ENCODE results near the gene GFRA3. TPM values are rescaled to one million over a fixed set of nuclear protein-coding genes. Genes with fewer than 3 reads are reported as not detected.
"Not testable (repeated sequence)": the region's sequence is repeated elsewhere in the genome, so short reads cannot be mapped to it uniquely, and the experiment has no call there.

GFRA3 gene
- total RNA-seq, 2 donors from 2014 or later: not detected

- Mint-ChIP-seq H3K36me3 (ENCODE audit: low read depth) (no peaks in the 10 kb centered on the region), H3K27ac (no peak overlapping the region), H3K4me3 (no peak overlapping the region), H3K27me3 (peaks cover 27% of the 10 kb centered on the region), H3K4me1 (peaks cover 4% of the 10 kb centered on the region), H3K9me3 (no peaks in the 10 kb centered on the region)
- ATAC-seq (replicated peaks): no peak
These were observed 1.7 kb downstream of the GFRA3 start for GRCh38 chr5:138272681-138273080.

- no peak for ATAC-seq (replicated peaks)
These were observed 3.1 kb downstream of the GFRA3 start for GRCh38 chr5:138271281-138271680.

GRCh38 chr5:138264183-138264582 is 10.2 kb downstream of the GFRA3 start:
- Mint-ChIP-seq H3K4me1 (no peaks in the 10 kb centered on the region), H3K36me3 (ENCODE audit: low read depth) (no peaks in the 10 kb centered on the region), H3K27ac (no peak overlapping the region), H3K27me3 (peaks cover 14% of the 10 kb centered on the region), H3K9me3 (no peaks in the 10 kb centered on the region), H3K4me3 (no peak overlapping the region)
- ATAC-seq (replicated peaks): no peak

More at GRCh38 chr5:138271281-138271680, 3.1 kb downstream of the GFRA3 start:
- Mint-ChIP-seq H3K27me3 (peaks cover 30% of the 10 kb centered on the region), H3K36me3 (ENCODE audit: low read depth) (no peaks in the 10 kb centered on the region), H3K27ac (no peak overlapping the region), H3K9me3 (no peaks in the 10 kb centered on the region), H3K4me1 (peaks cover 4% of the 10 kb centered on the region), H3K4me3 (no peak overlapping the region)

GRCh38 chr5:138263581-138263980 is 10.8 kb downstream of the GFRA3 start:
- no peaks in the 10 kb centered on the region for H3K4me1 Mint-ChIP-seq
- H3K9me3 Mint-ChIP-seq: no peaks in the 10 kb centered on the region
- peak; percentile 62 for ATAC-seq (replicated peaks)
- H3K4me3 Mint-ChIP-seq: no peak overlapping the region
- H3K36me3 Mint-ChIP-seq (ENCODE audit: low read depth): no peaks in the 10 kb centered on the region
- peaks cover 16% of the 10 kb centered on the region for H3K27me3 Mint-ChIP-seq
- H3K27ac Mint-ChIP-seq: no peak overlapping the region

- Mint-ChIP-seq H3K27ac (no peak overlapping the region), H3K4me3 (no peak overlapping the region), H3K4me1 (no peaks in the 10 kb centered on the region), H3K9me3 (no peaks in the 10 kb centered on the region), H3K36me3 (ENCODE audit: low read depth) (no peaks in the 10 kb centered on the region), H3K27me3 (peaks cover 5% of the 10 kb centered on the region)
- ATAC-seq (replicated peaks): no peak
These were observed 15.6 kb downstream of the GFRA3 start for GRCh38 chr5:138258704-138259292.

- Mint-ChIP-seq H3K27ac (no peak overlapping the region), H3K36me3 (ENCODE audit: low read depth) (no peaks in the 10 kb centered on the region), H3K27me3 (peaks cover 5% of the 10 kb centered on the region), H3K9me3 (no peaks in the 10 kb centered on the region), H3K4me1 (no peaks in the 10 kb centered on the region), H3K4me3 (no peak overlapping the region)
- no peak for ATAC-seq (replicated peaks)
These were observed 16.8 kb downstream of the GFRA3 start for GRCh38 chr5:138257583-138257982.

GRCh38 chr5:138252944-138253343 is 21.5 kb downstream of the GFRA3 start:
- Mint-ChIP-seq H3K4me1 (no peaks in the 10 kb centered on the region), H3K36me3 (ENCODE audit: low read depth) (no peaks in the 10 kb centered on the region), H3K27ac (no peak overlapping the region), H3K9me3 (no peaks in the 10 kb centered on the region), H3K27me3 (no peaks in the 10 kb centered on the region), H3K4me3 (no peak overlapping the region)
- ATAC-seq (replicated peaks): no peak

- not testable (repeated sequence) for H3K4me1 Mint-ChIP-seq; H3K27ac Mint-ChIP-seq; H3K36me3 Mint-ChIP-seq (ENCODE audit: low read depth)
These were observed 26.6 kb downstream of the GFRA3 start for GRCh38 chr5:138247800-138248199.

GRCh38 chr5:138246822-138247221 is 27.6 kb downstream of the GFRA3 start:
- H3K36me3 Mint-ChIP-seq (ENCODE audit: low read depth): no peaks in the 10 kb centered on the region
- no peak overlapping the region for H3K4me3 Mint-ChIP-seq
- no peaks in the 10 kb centered on the region for H3K9me3 Mint-ChIP-seq
- H3K27ac Mint-ChIP-seq: no peak overlapping the region
- no peaks in the 10 kb centered on the region for H3K4me1 Mint-ChIP-seq
- no peak for ATAC-seq (replicated peaks)
- peaks cover 20% of the 10 kb centered on the region for H3K27me3 Mint-ChIP-seq

More at GRCh38 chr5:138247800-138248199, 26.6 kb downstream of the GFRA3 start:
- ATAC-seq (replicated peaks); H3K9me3 Mint-ChIP-seq; H3K4me3 Mint-ChIP-seq: not testable (repeated sequence)
- H3K27me3 Mint-ChIP-seq: peaks cover 16% of the 10 kb centered on the region

GRCh38 chr5:138246334-138246733 is 28.1 kb downstream of the GFRA3 start:
- no peaks in the 10 kb centered on the region for H3K36me3 Mint-ChIP-seq (ENCODE audit: low read depth)
- no peaks in the 10 kb centered on the region for H3K4me1 Mint-ChIP-seq
- no peak overlapping the region for H3K27ac Mint-ChIP-seq
- no peak for ATAC-seq (replicated peaks)
- peaks cover 22% of the 10 kb centered on the region for H3K27me3 Mint-ChIP-seq
- no peaks in the 10 kb centered on the region for H3K9me3 Mint-ChIP-seq
- H3K4me3 Mint-ChIP-seq: no peak overlapping the region

GRCh38 chr5:138245717-138246116 is 28.7 kb downstream of the GFRA3 start:
- H3K27me3 Mint-ChIP-seq: peaks cover 27% of the 10 kb centered on the region
- no peak overlapping the region for H3K4me3 Mint-ChIP-seq
- ATAC-seq (replicated peaks): no peak
- no peaks in the 10 kb centered on the region for H3K9me3 Mint-ChIP-seq
- H3K36me3 Mint-ChIP-seq (ENCODE audit: low read depth): no peaks in the 10 kb centered on the region
- peaks cover 2% of the 10 kb centered on the region for H3K4me1 Mint-ChIP-seq
- H3K27ac Mint-ChIP-seq: no peak overlapping the region

GRCh38 chr5:138243794-138244193 is 30.6 kb downstream of the GFRA3 start:
- H3K9me3 Mint-ChIP-seq: no peaks in the 10 kb centered on the region
- peaks cover 40% of the 10 kb centered on the region for H3K27me3 Mint-ChIP-seq
- H3K27ac Mint-ChIP-seq: no peak overlapping the region
- no peak overlapping the region for H3K4me3 Mint-ChIP-seq
- no peaks in the 10 kb centered on the region for H3K36me3 Mint-ChIP-seq (ENCODE audit: low read depth)
- H3K4me1 Mint-ChIP-seq: peaks cover 5% of the 10 kb centered on the region
- no peak for ATAC-seq (replicated peaks)

- Mint-ChIP-seq H3K27me3 (peaks cover 40% of the 10 kb centered on the region), H3K27ac (no peak overlapping the region), H3K4me3 (no peak overlapping the region), H3K9me3 (no peaks in the 10 kb centered on the region), H3K36me3 (ENCODE audit: low read depth) (no peaks in the 10 kb centered on the region), H3K4me1 (peaks cover 5% of the 10 kb centered on the region)
- ATAC-seq (replicated peaks): peak; percentile 18
These were observed 32.5 kb downstream of the GFRA3 start for GRCh38 chr5:138241688-138242571.

GRCh38 chr5:138240650-138241385 is 33.6 kb downstream of the GFRA3 start:
- H3K4me3 Mint-ChIP-seq: no peak overlapping the region
- no peaks in the 10 kb centered on the region for H3K9me3 Mint-ChIP-seq
- no peak overlapping the region for H3K27ac Mint-ChIP-seq
- ATAC-seq (replicated peaks): peak; percentile 48
- peaks cover 5% of the 10 kb centered on the region for H3K4me1 Mint-ChIP-seq
- H3K36me3 Mint-ChIP-seq (ENCODE audit: low read depth): no peaks in the 10 kb centered on the region
- peaks cover 37% of the 10 kb centered on the region for H3K27me3 Mint-ChIP-seq
